Endothelial cell of umbilical vein (primary cell): Measurements from ENCODE around the gene CLIP3. TPM values are rescaled to one million over a fixed set of nuclear protein-coding genes. Genes with fewer than 3 reads are reported as not detected.

Experiments used
- BruUV-seq: library from RNA; stranded (reverse); fragments of 400-500 nt; replicated peaks from 2 replicates; lab custom pipeline; 2021; lab: Mats Ljungman, UMichigan
- CTCF ChIA-PET: fragments of 300-600, 350-600 bp; sonication (Branson Sonifier 250); formaldehyde crosslinking; loops from one replicate; lab custom pipeline; 2021; ENCODE audit warnings: antibody characterized with exemption, inconsistent platforms; lab: Charles Lee
- POLR2A ChIA-PET: fragments of 300-600, 350-600 bp; sonication (Branson Sonifier 250); formaldehyde crosslinking; loops from one replicate; lab custom pipeline; 2021; ENCODE audit warnings: antibody characterized with exemption, inconsistent platforms; lab: Charles Lee
- DNase-seq: peaks from one replicate; pipeline ENCODE4 v3.0.0-alpha.2; 2011; ENCODE audit warnings: low read depth, low spot score
- FAIRE-seq: peaks from 2 replicates; lab custom pipeline; 2011; peaks lifted over from hg19 to GRCh38; lab: Jason Lieb, UNC
- H2AFZ ChIP-seq: 2 replicates; pipeline ENCODE4 v1.6.0; 2012; ENCODE audit warnings: low read depth, low read length, control low read depth, inconsistent platforms
- H3K27ac ChIP-seq: 2 replicates; pipeline ENCODE4 v1.5.1; 2011; ENCODE audit warnings: low read depth, mild to moderate bottlenecking, control low read depth, low read length, moderate library complexity; ENCODE audit not compliant: insufficient read depth
- H3K27me3 ChIP-seq, 2 experiments: 2 replicates each; pipeline versions ENCODE4 v1.6.0 to v1.6.1; 2011; ENCODE audit warnings: low read length in 2 of 2, mixed read lengths in 1 of 2; ENCODE audit not compliant: control insufficient read depth in 2 of 2, insufficient read depth in 2 of 2
- H3K36me3 ChIP-seq, 2 experiments: 2 replicates in 1 of 2; 3 replicates in 1 of 2; pipeline ENCODE4 v1.5.1; 2011; ENCODE audit warnings: low read length in 2 of 2, mild to moderate bottlenecking in 1 of 2, moderate library complexity in 1 of 2; ENCODE audit not compliant: control insufficient read depth in 2 of 2, insufficient read depth in 2 of 2; ENCODE audit errors: extremely low read depth in 1 of 2
- H3K4me1 ChIP-seq: 3 replicates; pipeline ENCODE4 v1.5.1; 2011; ENCODE audit warnings: mild to moderate bottlenecking, low read length; ENCODE audit not compliant: control insufficient read depth, insufficient read depth; ENCODE audit errors: extremely low read depth
- H3K4me2 ChIP-seq: 2 replicates; pipeline ENCODE4 v1.6.1; 2011; ENCODE audit warnings: low read length, control low read depth, mixed read lengths; ENCODE audit not compliant: insufficient read depth
- H3K4me3 ChIP-seq, 3 experiments: fragments of 200-600 bp in 1 of 3; sonication (generic), shearing (Covaris generic) in 1 of 3; replicated peaks in 1 of 3; 2 replicates each; pipeline ENCODE4 v1.5.1; 2011 to 2016; ENCODE audit warnings: control low read depth in 3 of 3, low read length in 3 of 3, mild to moderate bottlenecking in 2 of 3, inconsistent platforms in 1 of 3, low read depth in 1 of 3, moderate library complexity in 1 of 3; ENCODE audit not compliant: insufficient read depth in 1 of 3
- H3K79me2 ChIP-seq: 2 replicates; pipeline ENCODE4 v1.6.0; 2012; ENCODE audit warnings: low read length, inconsistent platforms; ENCODE audit not compliant: control insufficient read depth, insufficient read depth
- H3K9ac ChIP-seq: replicated peaks from 2 replicates; pipeline ENCODE3; 2011; ENCODE audit warnings: low read length, control low read depth; ENCODE audit not compliant: insufficient read depth; ENCODE audit errors: extremely low read depth
- H3K9me1 ChIP-seq: replicated peaks from 3 replicates; pipeline ENCODE4 v1.6.0; 2011; ENCODE audit warnings: mild to moderate bottlenecking, low read length; ENCODE audit not compliant: control insufficient read depth, insufficient read depth; ENCODE audit errors: extremely low read depth
- H3K9me3 ChIP-seq: replicated peaks from 2 replicates; pipeline ENCODE4 v1.5.1; 2012; ENCODE audit warnings: low read length, inconsistent platforms; ENCODE audit not compliant: control insufficient read depth, insufficient read depth
- H4K20me1 ChIP-seq: replicated peaks from 2 replicates; pipeline ENCODE3; 2011; ENCODE audit warnings: mild to moderate bottlenecking, low read length; ENCODE audit not compliant: control insufficient read depth, insufficient read depth; ENCODE audit errors: extremely low read depth
- MYC ChIP-seq: IDR thresholded peaks from one replicate; pipeline ENCODE4 v1.6.1; 2011; ENCODE audit warnings: mild to moderate bottlenecking, low read depth, low read length
- POLR2A ChIP-seq: IDR thresholded peaks from 2 replicates; pipeline ENCODE4 v1.6.1; 2012; ENCODE audit warnings: low read depth, mild to moderate bottlenecking, control low read depth, low read length
- POLR2AphosphoS5 ChIP-seq: IDR thresholded peaks from 2 replicates; pipeline ENCODE4 v1.6.1; 2012; ENCODE audit warnings: low read depth, mild to moderate bottlenecking, control low read depth, low read length, moderate library complexity; ENCODE audit not compliant: insufficient read depth
- dilution Hi-C: fragments of 300-500 bp; cut with MboI; formaldehyde crosslinking; loops from one replicate; pipeline ENCODE4 v1.15.0; 2019; ENCODE audit warnings: low sequenced_read_pairs; ENCODE audit not compliant: extremely low pct_ligation_motif_present
- intact Hi-C: fragments of 100-400 bp; cut with micrococcal nuclease; formaldehyde crosslinking; loops from one replicate; pipeline ENCODE4 v1.10.0; 2022
- polyA plus RNA-seq, 4 experiments: library from polyadenylated mRNA; depleted of rRNA in 3 of 4; stranded (reverse) in 3 of 4; unstranded in 1 of 4; fragments of >200 nt; gene quantifications; 2 replicates each; pipeline versions ENCODE4 v1.2.1 to v1.2.3, GENCODE V29; 2011 to 2012; ENCODE audit warnings: missing spikeins in 1 of 4
- total RNA-seq: library from RNA; stranded (reverse); gene quantifications from 2 replicates; pipeline ENCODE4 v1.2.3, GENCODE V29; 2021
- TF ChIP-seq, protein P1 (sequence below), 2 donors: IDR thresholded peaks; 1 replicate in 1 of 2; 2 replicates in 1 of 2; pipeline ENCODE4 v1.5.1; 2011; ENCODE audit warnings: low read length in 2 of 2, mild to moderate bottlenecking in 2 of 2, moderate library complexity in 2 of 2, control low read depth in 1 of 2, inconsistent platforms in 1 of 2, low read depth in 1 of 2; ENCODE audit not compliant: insufficient read depth in 1 of 2; ENCODE audit errors: extremely low read depth in 1 of 2

Gene CLIP3
- total and polyA plus RNA-seq, 2 donors (not counting 3 experiments of a cell fraction or from before 2014, with no cell fraction given), result 7.0 to 24.4 TPM

DNA sequence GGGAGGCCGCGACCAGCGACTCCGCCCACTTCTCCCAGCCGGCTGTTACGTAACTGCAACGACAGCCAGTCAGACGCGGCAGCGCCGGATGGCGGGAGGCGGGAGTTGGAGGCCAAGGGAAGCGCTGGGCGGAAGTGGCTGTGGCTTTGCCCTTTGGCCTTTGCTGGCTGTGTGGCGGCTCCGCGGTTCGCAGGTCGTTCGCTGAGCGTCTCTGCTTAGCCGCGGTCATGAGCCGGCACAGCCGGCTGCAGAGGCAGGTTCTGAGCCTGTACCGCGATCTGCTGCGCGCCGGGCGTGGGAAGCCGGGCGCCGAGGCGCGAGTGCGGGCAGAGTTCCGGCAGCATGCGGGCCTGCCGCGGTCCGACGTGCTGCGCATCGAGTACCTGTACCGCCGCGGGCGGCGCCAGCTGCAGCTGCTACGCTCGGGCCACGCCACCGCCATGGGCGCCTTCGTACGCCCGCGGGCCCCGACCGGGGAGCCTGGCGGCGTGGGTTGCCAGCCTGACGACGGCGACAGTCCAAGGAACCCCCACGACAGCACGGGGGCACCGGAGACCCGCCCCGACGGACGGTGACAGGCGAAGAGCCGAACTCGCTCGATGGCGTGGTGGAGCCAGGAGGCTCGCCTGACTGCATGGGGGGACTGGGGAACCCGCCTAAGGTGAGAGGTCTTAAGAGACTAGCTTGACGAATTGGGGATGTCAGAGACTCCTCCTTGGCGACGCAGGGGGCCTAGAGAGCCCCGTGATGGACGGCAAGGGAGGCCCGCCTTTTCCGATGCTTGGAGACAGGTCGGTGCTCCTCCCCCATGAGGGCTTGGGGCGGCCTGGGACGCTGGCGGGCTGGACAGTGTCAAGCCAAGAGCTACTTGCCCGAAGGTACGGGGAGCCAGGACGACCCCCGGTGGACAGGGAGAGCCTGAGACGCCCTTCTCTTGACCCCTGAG is 37.4 kb downstream of the CLIP3 start, which contains the start of gene SDHAF1:
Gene SDHAF1, plus strand, starts transcription at position 141 of the 946 bp plus-strand sequence. Its CDS starts 87 bp downstream, at position 228.
- H3K27ac ChIP-seq, result peak within 1 kb of the TSS; percentile 47
- peaks cover 2% of the 10 kb centered on the region for H3K79me2 ChIP-seq
- H3K36me3 ChIP-seq, result no peaks in the 10 kb centered on the region
- no peaks in the 10 kb centered on the region for H4K20me1 ChIP-seq
- dilution Hi-C loops, result no loop called here
- FAIRE-seq (peak; percentile 100), DNase-seq (peak; percentile 92)
- intact Hi-C loops, result loop anchor here (1.0 kb wide), 2 partner anchors 19 to 59 kb away; partner anchors contain the start of genes ALKBH6, THAP8 and WDR62
- CTCF ChIA-PET, result interaction anchor here (0.6 to 1.9 kb wide), 3 partner anchors 8 to 19 kb away, joined by 3 to 6 read pairs (median 3); partner anchors contain the start of gene ALKBH6
- H3K9me1 ChIP-seq, result no peaks in the 10 kb centered on the region
- BruUV-seq, result TSS peak; percentile 26
- no peaks in the 10 kb centered on the region for H3K9me3 ChIP-seq
- POLR2A ChIA-PET, result no interaction called here
- peaks cover 10% of the 10 kb centered on the region for H3K4me1 ChIP-seq
- TF ChIP-seq POLR2A, result peak; percentile 90
- TF ChIP-seq MYC, result no peak
- TF ChIP-seq POLR2AphosphoS5, result peak; percentile 80
- TF ChIP-seq, protein P1, sequence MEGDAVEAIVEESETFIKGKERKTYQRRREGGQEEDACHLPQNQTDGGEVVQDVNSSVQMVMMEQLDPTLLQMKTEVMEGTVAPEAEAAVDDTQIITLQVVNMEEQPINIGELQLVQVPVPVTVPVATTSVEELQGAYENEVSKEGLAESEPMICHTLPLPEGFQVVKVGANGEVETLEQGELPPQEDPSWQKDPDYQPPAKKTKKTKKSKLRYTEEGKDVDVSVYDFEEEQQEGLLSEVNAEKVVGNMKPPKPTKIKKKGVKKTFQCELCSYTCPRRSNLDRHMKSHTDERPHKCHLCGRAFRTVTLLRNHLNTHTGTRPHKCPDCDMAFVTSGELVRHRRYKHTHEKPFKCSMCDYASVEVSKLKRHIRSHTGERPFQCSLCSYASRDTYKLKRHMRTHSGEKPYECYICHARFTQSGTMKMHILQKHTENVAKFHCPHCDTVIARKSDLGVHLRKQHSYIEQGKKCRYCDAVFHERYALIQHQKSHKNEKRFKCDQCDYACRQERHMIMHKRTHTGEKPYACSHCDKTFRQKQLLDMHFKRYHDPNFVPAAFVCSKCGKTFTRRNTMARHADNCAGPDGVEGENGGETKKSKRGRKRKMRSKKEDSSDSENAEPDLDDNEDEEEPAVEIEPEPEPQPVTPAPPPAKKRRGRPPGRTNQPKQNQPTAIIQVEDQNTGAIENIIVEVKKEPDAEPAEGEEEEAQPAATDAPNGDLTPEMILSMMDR (IDR thresholded peaks at IDR 0.05; ENCODE audit: extremely low read depth in 1 of 2, insufficient read depth in 1 of 2, low read depth in 1 of 2, low read length in 2 of 2), result no peak
- H3K9ac ChIP-seq, result peak within 1 kb of the TSS; percentile 53
- peak within 1 kb of the TSS; percentile 62 to 75 (median 64) for H3K4me3 ChIP-seq
- no peaks in the 10 kb centered on the region for H3K27me3 ChIP-seq
- H3K4me2 ChIP-seq, result peak within 1 kb of the TSS; percentile 91
- peak within 1 kb of the TSS; percentile 100 for H2AFZ ChIP-seq
